H1 (cell line): ENCODE measurements around the gene ARL11. TPM values are rescaled to one million over a fixed set of nuclear protein-coding genes. Genes with fewer than 3 reads are reported as not detected.

Source experiments
- CTCF ChIA-PET: fragments of 300-600 bp; sonication (Branson Sonifier 250); formaldehyde crosslinking; loops from one replicate; lab custom pipeline; 2021; ENCODE audit not compliant: partially characterized antibody; lab: Charles Lee
- POLR2A ChIA-PET: fragments of 300-600 bp; sonication (Branson Sonifier 250); formaldehyde crosslinking; loops from one replicate; lab custom pipeline; 2021; ENCODE audit warnings: inconsistent platforms; ENCODE audit not compliant: partially characterized antibody; lab: Charles Lee
- DNase-seq, 2 experiments: peaks; one replicate each; pipeline versions ENCODE4 v3.0.0 to v3.0.0-alpha.2; 2010 to 2022; ENCODE audit warnings: low spot score in 2 of 2, low read depth in 1 of 2, mixed read lengths in 1 of 2
- FAIRE-seq: peaks from 2 replicates; lab custom pipeline; 2011; peaks lifted over from hg19 to GRCh38; lab: Jason Lieb, UNC
- H2AFZ ChIP-seq: 2 replicates; pipeline ENCODE4 v1.8.1; 2012; ENCODE audit warnings: low read length, inconsistent platforms
- H2AK5ac ChIP-seq: 2 replicates; pipeline ENCODE4 v1.6.1; 2013; ENCODE audit warnings: low read depth, low read length
- H2BK120ac ChIP-seq: replicated peaks from 2 replicates; pipeline ENCODE3; 2013; ENCODE audit warnings: low read depth, low read length, inconsistent platforms
- H2BK12ac ChIP-seq: 2 replicates; pipeline ENCODE4 v1.6.1; 2013; ENCODE audit warnings: low read depth, low read length
- H2BK15ac ChIP-seq: 2 replicates; pipeline ENCODE4 v1.6.1; 2013; ENCODE audit warnings: low read length
- H2BK20ac ChIP-seq: 2 replicates; pipeline ENCODE4 v1.6.1; 2013; ENCODE audit warnings: low read length
- H2BK5ac ChIP-seq: 2 replicates; pipeline ENCODE4 v1.6.1; 2013; ENCODE audit warnings: low read depth, low read length
- H3K14ac ChIP-seq: 2 replicates; pipeline ENCODE4 v1.6.1; 2013; ENCODE audit warnings: inconsistent platforms; ENCODE audit not compliant: insufficient read length
- H3K18ac ChIP-seq: 2 replicates; pipeline ENCODE4 v1.6.1; 2013; ENCODE audit warnings: low read length; ENCODE audit errors: extremely low read depth
- H3K23ac ChIP-seq: 2 replicates; pipeline ENCODE4 v1.6.1; 2013; ENCODE audit warnings: inconsistent platforms; ENCODE audit not compliant: insufficient read length
- H3K23me2 ChIP-seq: 2 replicates; pipeline ENCODE4 v1.6.1; 2013; ENCODE audit warnings: low read depth, low read length
- H3K27ac ChIP-seq: 2 replicates; pipeline ENCODE4 v1.6.1; 2011; ENCODE audit warnings: low read depth, low read length, inconsistent platforms
- H3K27me3 ChIP-seq, 4 experiments: replicated peaks in 1 of 4; 1 replicate in 1 of 4; 2 replicates in 3 of 4; pipeline versions ENCODE4 v1.6.1 to v1.8.1; 2011 to 2013; ENCODE audit warnings: low read length in 3 of 4, mild to moderate bottlenecking in 3 of 4, inconsistent platforms in 2 of 4, mixed read lengths in 2 of 4, moderate library complexity in 1 of 4; ENCODE audit not compliant: control insufficient read depth in 3 of 4, insufficient read depth in 3 of 4; ENCODE audit errors: extremely low read depth in 1 of 4
- H3K36me3 ChIP-seq, 4 experiments: 2 replicates each; pipeline versions ENCODE4 v1.6.1 to v1.8.1; 2011 to 2013; ENCODE audit warnings: mild to moderate bottlenecking in 4 of 4, low read length in 3 of 4, moderate library complexity in 2 of 4, control low read depth in 1 of 4, inconsistent platforms in 1 of 4; ENCODE audit not compliant: insufficient read depth in 4 of 4, control insufficient read depth in 2 of 4
- H3K4ac ChIP-seq: replicated peaks from 2 replicates; pipeline ENCODE3; 2013; ENCODE audit warnings: low read length, low read depth, mixed read lengths, inconsistent platforms; ENCODE audit not compliant: insufficient read length
- H3K4me1 ChIP-seq, 4 experiments: replicated peaks in 1 of 4; 1 replicate in 1 of 4; 2 replicates in 3 of 4; pipeline versions ENCODE4 v1.6.1 to v1.8.1; 2011 to 2013; ENCODE audit warnings: low read length in 3 of 4, inconsistent platforms in 2 of 4, mixed read lengths in 1 of 4; ENCODE audit not compliant: insufficient read depth in 4 of 4, control insufficient read depth in 3 of 4
- H3K4me2 ChIP-seq, 2 experiments: 2 replicates each; pipeline versions ENCODE4 v1.6.1 to v1.8.1; 2011 to 2013; ENCODE audit warnings: low read depth in 2 of 2, low read length in 2 of 2, control low read depth in 1 of 2, inconsistent platforms in 1 of 2, mild to moderate bottlenecking in 1 of 2; ENCODE audit not compliant: insufficient read depth in 1 of 2
- H3K4me3 ChIP-seq, 4 experiments: fragments of 200-600, 300-600 bp in 1 of 4; sonication (generic), shearing (Covaris generic), sonication (Bioruptor Twin) in 1 of 4; 2 replicates each; pipeline versions ENCODE4 v1.5.1 to v1.8.1; 2011 to 2016; ENCODE audit warnings: low read length in 4 of 4, low read depth in 3 of 4, control low read depth in 2 of 4, inconsistent platforms in 2 of 4, mild to moderate bottlenecking in 2 of 4, mixed read lengths in 1 of 4, moderate library complexity in 1 of 4; ENCODE audit not compliant: insufficient read depth in 2 of 4; ENCODE audit errors: extremely low read depth in 1 of 4
- H3K56ac ChIP-seq: replicated peaks from 2 replicates; pipeline ENCODE3; 2013; ENCODE audit warnings: low read depth, mild to moderate bottlenecking, mixed read lengths, low read length, inconsistent platforms; ENCODE audit not compliant: insufficient read length
- H3K79me1 ChIP-seq: 2 replicates; pipeline ENCODE4 v1.6.1; 2013; ENCODE audit warnings: low read depth, low read length, control low read depth
- H3K79me2 ChIP-seq, 2 experiments: 2 replicates each; pipeline versions ENCODE4 v1.6.1 to v1.8.1; 2012 to 2013; ENCODE audit warnings: low read length in 2 of 2, mild to moderate bottlenecking in 2 of 2, inconsistent platforms in 1 of 2; ENCODE audit not compliant: insufficient read depth in 2 of 2, control insufficient read depth in 1 of 2
- H3K9ac ChIP-seq, 4 experiments: replicated peaks in 1 of 4; 1 replicate in 1 of 4; 2 replicates in 3 of 4; pipeline versions ENCODE4 v1.6.1 to v1.8.1; 2011 to 2013; ENCODE audit warnings: low read depth in 3 of 4, low read length in 3 of 4, control low read depth in 2 of 4, mild to moderate bottlenecking in 2 of 4, moderate library complexity in 2 of 4, inconsistent platforms in 1 of 4; ENCODE audit errors: extremely low read depth in 1 of 4
- H3K9me3 ChIP-seq, 2 experiments: 2 replicates each; pipeline versions ENCODE4 v1.6.1 to v1.8.1; 2012 to 2013; ENCODE audit warnings: mild to moderate bottlenecking in 2 of 2, moderate library complexity in 2 of 2, control low read depth in 1 of 2, inconsistent platforms in 1 of 2, low read depth in 1 of 2, low read length in 1 of 2, mixed read lengths in 1 of 2; ENCODE audit not compliant: insufficient read depth in 2 of 2
- H4K20me1 ChIP-seq, 2 experiments: replicated peaks in 1 of 2; 2 replicates each; pipeline versions ENCODE3 to v1.8.1; 2011 to 2013; ENCODE audit warnings: inconsistent platforms in 2 of 2, low read length in 2 of 2, mild to moderate bottlenecking in 1 of 2; ENCODE audit not compliant: insufficient read depth in 2 of 2, control insufficient read depth in 1 of 2
- H4K5ac ChIP-seq: 2 replicates; pipeline ENCODE4 v1.6.1; 2013; ENCODE audit warnings: low read length, low read depth, mixed read lengths, inconsistent platforms; ENCODE audit not compliant: insufficient read length
- H4K8ac ChIP-seq: 2 replicates; pipeline ENCODE4 v1.8.0; 2013; ENCODE audit warnings: mild to moderate bottlenecking, moderate library complexity, low read length, inconsistent platforms; ENCODE audit not compliant: insufficient read depth; ENCODE audit errors: extremely low read depth
- H4K91ac ChIP-seq: replicated peaks from 2 replicates; pipeline ENCODE3; 2013; ENCODE audit warnings: low read length, mixed read lengths, inconsistent platforms; ENCODE audit not compliant: insufficient read length
- NRF1 ChIP-seq: IDR thresholded peaks from 2 replicates; pipeline ENCODE4 v1.6.1; 2011; ENCODE audit warnings: mild to moderate bottlenecking, low read depth, low read length, improper control_type of control experiment
- POLR2AphosphoS5 ChIP-seq: IDR thresholded peaks from 2 replicates; pipeline ENCODE4 v1.6.1; 2011; ENCODE audit warnings: low read depth, low read length
- RAD21 ChIP-seq, 2 experiments: IDR thresholded peaks in 1 of 2; conservative IDR thresholded peaks in 1 of 2; 2 replicates each; pipeline ENCODE4 v1.6.1; 2011; ENCODE audit warnings: low read depth in 2 of 2, low read length in 2 of 2, improper control_type of control experiment in 1 of 2, inconsistent platforms in 1 of 2, mild to moderate bottlenecking in 1 of 2, moderate library complexity in 1 of 2
- ZNF274 ChIP-seq: IDR thresholded peaks from 2 replicates; pipeline ENCODE4 v1.7.0; 2012; ENCODE audit warnings: low read length, borderline replicate concordance; ENCODE audit errors: extremely low read depth
- WGBS, 2 experiments: shearing (Covaris generic) in 1 of 2; methylation state at CpG; one replicate each; pipeline versions ENCODE4 v1.1.6 to v1.1.7; 2013 to 2015; ENCODE audit warnings: low lambda C conversion rate in 2 of 2, mixed read lengths in 2 of 2, inconsistent platforms in 1 of 2, low coverage in 1 of 2, missing lambda C conversion rate in 1 of 2; ENCODE audit not compliant: insufficient replicate concordance in 2 of 2, insufficient coverage in 1 of 2, insufficient read length in 1 of 2; ENCODE audit errors: extremely low coverage in 1 of 2, missing lambda C conversion rate in 1 of 2; 5-methylcytosine and 5-hydroxymethylcytosine counted together
- polyA plus RNA-seq, 7 experiments: library from polyadenylated mRNA; depleted of rRNA in 3 of 7; stranded (reverse) in 5 of 7; unstranded in 2 of 7; fragments of >200 nt in 5 of 7; fragments of 200-250 nt in 2 of 7; gene quantifications; 1 replicate in 5 of 7; 2 replicates in 1 of 7; 4 replicates in 1 of 7; pipeline versions ENCODE4 v1.2.1 to v1.2.3, GENCODE V29; 2011 to 2013; ENCODE audit warnings: missing spikeins in 2 of 7, mixed read lengths in 2 of 7
- total RNA-seq: library from RNA; stranded (reverse); fragmentation: NEBNext Ultra II Directional; extraction: Animal tissue kit (Norgen Biotek cat#: 25700); gene quantifications from 2 replicates; pipeline ENCODE4 v1.2.1, GENCODE V29; 2021

The ARL11 gene
- total and polyA plus RNA-seq, 2 of the 8 experiments (the other 6 are each of a cell fraction or from before 2014, with no cell fraction given): 0.45 to 0.52 TPM

- Histone ChIP-seq H3K79me1 (no peaks in the 10 kb centered on the region), H3K4ac (no peak overlapping the region), H3K79me2 (no peaks in the 10 kb centered on the region), H4K5ac (no peak overlapping the region), H3K36me3 (peaks cover 0 to 3% (median 2%) of the 10 kb centered on the region in 4 experiments; a peak in 3 of 8 replicates), H3K4me2 (no peak overlapping the region), H2BK120ac (no peak overlapping the region), H3K23ac (no peak overlapping the region), H3K27me3 (no peaks in the 10 kb centered on the region), H4K8ac (no peak overlapping the region), H3K14ac (no peak overlapping the region), H2BK5ac (no peak overlapping the region), H2BK15ac (no peak overlapping the region), H3K27ac (no peak overlapping the region), H2AK5ac (no peak overlapping the region), H3K23me2 (no peaks in the 10 kb centered on the region), H2BK20ac (no peak overlapping the region), H3K9ac (no peak overlapping the region), H3K4me3 (no peak overlapping the region), H2AFZ (no peak overlapping the region), H3K18ac (no peak overlapping the region), H4K91ac (no peak overlapping the region), H4K20me1 (no peaks in the 10 kb centered on the region), H2BK12ac (0 out of 2 replicates have a peak overlapping the region, but pooled peaks have one; percentile 27), H3K4me1 (no peaks in the 10 kb centered on the region), H3K9me3 (no peaks in the 10 kb centered on the region), H3K56ac (no peak overlapping the region)
- POLR2A ChIA-PET: no interaction called here
- WGBS, 2 experiments: 86% methylated on average over 3 of the region's 3 CpGs; no CpG with 5 or more reads in 1 of the 2 experiments
- DNase-seq (no peak), FAIRE-seq (no peak)
- CTCF ChIA-PET: no interaction called here
- TF ChIP-seq POLR2AphosphoS5 (no peak), NRF1 (no peak), ZNF274 (no peak), RAD21 (IDR thresholded peaks at IDR 0.05 in 1 of 2, conservative IDR thresholded peaks at IDR 0.05 in 1 of 2; ENCODE audit: low read depth in 2 of 2, low read length in 2 of 2) (no peak)
Observed at GRCh38 chr13:49655906-49656305, 27.6 kb downstream of the ARL11 start.
